C4-2B (cell line): ENCODE results near the gene HMG20B.
A peak's percentile ranks its signal among the peaks of the same experiment; 100 is the strongest.

Experiments
- H3K27ac ChIP-seq: fragments of 450-650 bp; 2 replicates; pipeline ENCODE4 v1.5.1; 2017
- CTCF ChIP-seq: fragments of 450-650 bp; conservative IDR thresholded peaks from 2 replicates; pipeline ENCODE4 v1.5.1; 2017; ENCODE audit warnings: mild to moderate bottlenecking
- ZFX ChIP-seq: fragments of 450-650 bp; IDR thresholded peaks from 2 replicates; pipeline ENCODE4 v1.6.1; 2017

Gene HMG20B

GRCh38 chr19:3572855-3573161 is at the start of gene HMG20B:
HMG20B (plus strand) TSS chr19:3572944; CDS start chr19:3573310, 366 bp downstream.
- TF ChIP-seq ZFX (no peak), CTCF (no peak)
- peak within 1 kb of the TSS; percentile 97 for H3K27ac ChIP-seq

- no peak overlapping the region for H3K27ac ChIP-seq
- TF ChIP-seq ZFX (no peak), CTCF (no peak)
Measured at GRCh38 chr19:3523361-3524077, 49.2 kb upstream of the HMG20B start.

- TF ChIP-seq ZFX, result no peak
- TF ChIP-seq CTCF, result no peak
- H3K27ac ChIP-seq, result no peak overlapping the region
Measured at GRCh38 chr19:3524078-3524842, 48.5 kb upstream of the HMG20B start.

GRCh38 chr19:3524904-3525451 is 47.8 kb upstream of the HMG20B start:
- no peak overlapping the region for H3K27ac ChIP-seq
- TF ChIP-seq ZFX (no peak), CTCF (no peak)

GRCh38 chr19:3526507-3527237 is 46.1 kb upstream of the HMG20B start:
- TF ChIP-seq CTCF (no peak), ZFX (no peak)
- no peak overlapping the region for H3K27ac ChIP-seq

GRCh38 chr19:3527238-3527910 is 45.4 kb upstream of the HMG20B start:
- TF ChIP-seq CTCF (no peak), ZFX (no peak)
- no peak overlapping the region for H3K27ac ChIP-seq
